IMR-90 (cell line): ENCODE measurements around the gene KDM4B. TPM values are rescaled to one million over a fixed set of nuclear protein-coding genes. Genes with fewer than 3 reads are reported as not detected.

Experiments
- ATAC-seq: fragments of 200-7000 bp; cut with Tn5 transposase; 2 replicates; pipeline ENCODE4 v1.9.1; 2020; ENCODE audit warnings: low read depth, mild to moderate bottlenecking, moderate library complexity
- BruUV-seq: library from RNA; stranded (reverse); fragments of 400-500 nt; replicated peaks from 2 replicates; lab custom pipeline; 2021; lab: Mats Ljungman, UMichigan
- CTCF ChIA-PET: fragments of 300-600 bp; formaldehyde crosslinking; extraction: SDS; loops from one replicate; lab custom pipeline; 2021; ENCODE audit warnings: antibody characterized with exemption; lab: Yijun Ruan, JAX
- POLR2A ChIA-PET: fragments of 300-600 bp; sonication (Branson Sonifier 250); formaldehyde crosslinking; loops from one replicate; lab custom pipeline; 2022; ENCODE audit warnings: antibody characterized with exemption; ENCODE audit not compliant: unreplicated experiment; lab: Charles Lee
- DNase-seq: peaks from one replicate; pipeline ENCODE4 v3.0.0; 2013
- H2AFZ ChIP-seq: replicated peaks from 2 replicates; pipeline ENCODE3; 2013; ENCODE audit warnings: low read length, mild to moderate bottlenecking; ENCODE audit not compliant: poor library complexity
- H2AK5ac ChIP-seq: 2 replicates; pipeline ENCODE4 v1.6.1; 2013; ENCODE audit warnings: low read depth, low read length, inconsistent platforms
- H2AK9ac ChIP-seq: replicated peaks from 2 replicates; pipeline ENCODE3; 2013; ENCODE audit warnings: mild to moderate bottlenecking, low read depth, low read length, moderate library complexity; ENCODE audit not compliant: poor library complexity
- H2BK120ac ChIP-seq: 2 replicates; pipeline ENCODE4 v1.6.1; 2013; ENCODE audit warnings: low read depth, low read length, inconsistent platforms
- H2BK15ac ChIP-seq: 3 replicates; pipeline ENCODE4 v1.6.1; 2013; ENCODE audit warnings: low read depth, low read length, inconsistent platforms
- H2BK20ac ChIP-seq: 2 replicates; pipeline ENCODE4 v1.6.1; 2013; ENCODE audit warnings: low read depth, mild to moderate bottlenecking, inconsistent platforms, low read length, moderate library complexity
- H2BK5ac ChIP-seq: 2 replicates; pipeline ENCODE4 v1.6.1; 2013; ENCODE audit warnings: mild to moderate bottlenecking, low read depth, low read length, inconsistent platforms; ENCODE audit not compliant: poor library complexity, severe bottlenecking
- H3K14ac ChIP-seq: replicated peaks from 2 replicates; pipeline ENCODE4 v1.6.1; 2013; ENCODE audit warnings: low read depth, low read length, inconsistent platforms
- H3K18ac ChIP-seq: 2 replicates; pipeline ENCODE4 v1.6.1; 2013; ENCODE audit warnings: low read depth, low read length, control low read depth
- H3K23ac ChIP-seq: 2 replicates; pipeline ENCODE4 v1.6.1; 2013; ENCODE audit warnings: low read depth, low read length, inconsistent platforms
- H3K27ac ChIP-seq: 2 replicates; pipeline ENCODE4 v1.5.1; 2013; ENCODE audit warnings: mild to moderate bottlenecking, control low read depth, low read length; ENCODE audit not compliant: insufficient read depth
- H3K27me3 ChIP-seq: 2 replicates; pipeline ENCODE4 v1.6.1; 2013; ENCODE audit warnings: low read length; ENCODE audit not compliant: control insufficient read depth, insufficient read depth
- H3K36me3 ChIP-seq: 2 replicates; pipeline ENCODE4 v1.6.1; 2013; ENCODE audit warnings: low read length, mixed read lengths; ENCODE audit not compliant: control insufficient read depth, insufficient read depth
- H3K4ac ChIP-seq: 2 replicates; pipeline ENCODE4 v1.6.1; 2013; ENCODE audit warnings: low read depth, low read length, inconsistent platforms
- H3K4me1 ChIP-seq: 2 replicates; pipeline ENCODE4 v1.6.1; 2013; ENCODE audit warnings: low read length, mixed read lengths; ENCODE audit not compliant: control insufficient read depth, insufficient read depth
- H3K4me2 ChIP-seq: 2 replicates; pipeline ENCODE4 v1.6.1; 2013; ENCODE audit warnings: low read depth, mild to moderate bottlenecking, control low read depth, low read length, moderate library complexity
- H3K4me3 ChIP-seq: 2 replicates; pipeline ENCODE4 v1.5.1; 2013; ENCODE audit warnings: low read depth, mild to moderate bottlenecking, control low read depth, low read length, moderate library complexity; ENCODE audit not compliant: insufficient read depth
- H3K56ac ChIP-seq: 2 replicates; pipeline ENCODE4 v1.6.1; 2013; ENCODE audit warnings: low read length, inconsistent platforms; ENCODE audit not compliant: insufficient read depth; ENCODE audit errors: extremely low read depth
- H3K79me1 ChIP-seq, 2 experiments: 2 replicates each; pipeline ENCODE4 v1.6.1; 2013; ENCODE audit warnings: low read length in 2 of 2, inconsistent platforms in 1 of 2, low read depth in 1 of 2
- H3K9ac ChIP-seq: 2 replicates; pipeline ENCODE4 v1.6.1; 2013; ENCODE audit warnings: low read depth, low read length, control low read depth
- H3K9me1 ChIP-seq: 2 replicates; pipeline ENCODE4 v1.6.1; 2013; ENCODE audit warnings: low read length, inconsistent platforms; ENCODE audit not compliant: insufficient read depth
- H3K9me3 ChIP-seq: 2 replicates; pipeline ENCODE4 v1.6.1; 2013; ENCODE audit warnings: low read length; ENCODE audit not compliant: control insufficient read depth, insufficient read depth
- H4K20me1 ChIP-seq: 2 replicates; pipeline ENCODE4 v1.6.1; 2013; ENCODE audit warnings: low read length, inconsistent platforms; ENCODE audit not compliant: insufficient read depth
- H4K5ac ChIP-seq: 2 replicates; pipeline ENCODE4 v1.6.1; 2013; ENCODE audit warnings: mild to moderate bottlenecking, low read depth, low read length, control low read depth
- H4K8ac ChIP-seq, 2 experiments: 2 replicates each; pipeline ENCODE4 v1.6.1; 2013; ENCODE audit warnings: low read depth in 2 of 2, low read length in 2 of 2, control low read depth in 1 of 2, inconsistent platforms in 1 of 2
- H4K91ac ChIP-seq: 2 replicates; pipeline ENCODE4 v1.6.1; 2013; ENCODE audit warnings: low read depth, low read length, inconsistent platforms; ENCODE audit not compliant: insufficient read depth
- CHD1 ChIP-seq: IDR thresholded peaks from 2 replicates; pipeline ENCODE4 v1.6.1; 2012; ENCODE audit warnings: low read depth, low read length, improper control_type of control experiment
- FOS ChIP-seq: fragments of 150-350 bp; IDR thresholded peaks from 2 replicates; pipeline ENCODE4 v1.6.1; 2016; ENCODE audit warnings: low read depth, low read length
- MAZ ChIP-seq: IDR thresholded peaks from 2 replicates; pipeline ENCODE4 v1.6.1; 2012; ENCODE audit warnings: low read depth, mild to moderate bottlenecking, low read length, improper control_type of control experiment, moderate library complexity, borderline replicate concordance
- MXI1 ChIP-seq: IDR thresholded peaks from 2 replicates; pipeline ENCODE4 v1.6.1; 2012; ENCODE audit warnings: low read depth, mild to moderate bottlenecking, low read length, moderate library complexity, borderline replicate concordance
- NFE2L2 ChIP-seq: fragments of 150-350 bp; IDR thresholded peaks from 2 replicates; pipeline ENCODE4 v1.6.1; 2016; ENCODE audit warnings: low read depth, mild to moderate bottlenecking, low read length
- SMC3 ChIP-seq: fragments of 150-350 bp; IDR thresholded peaks from 2 replicates; pipeline ENCODE4 v1.6.1; 2016; ENCODE audit warnings: low read depth, mild to moderate bottlenecking, antibody characterized with exemption, low read length, moderate library complexity
- WGBS, 2 experiments: methylation state at CpG; one replicate each; pipeline versions ENCODE4 v1.1.5 to v1.1.7; 2013; ENCODE audit warnings: missing lambda C conversion rate in 2 of 2; ENCODE audit not compliant: insufficient read length in 1 of 2; ENCODE audit errors: extremely low coverage in 2 of 2; 5-methylcytosine and 5-hydroxymethylcytosine counted together
- dilution Hi-C: fragments of 300-500 bp; cut with HindIII; formaldehyde crosslinking; loops from one replicate; pipeline ENCODE4 v1.14.3; 2018; ENCODE audit warnings: low sequenced_read_pairs; ENCODE audit not compliant: unreplicated experiment
- in situ Hi-C: fragments of 300-500 bp; cut with MboI; formaldehyde crosslinking; loops from 3 replicates; pipeline ENCODE4 v1.14.3; 2019; ENCODE audit warnings: low sequenced_read_pairs, inconsistent platforms, mixed read lengths
- intact Hi-C: fragments of 100-400 bp; cut with micrococcal nuclease; formaldehyde crosslinking; loops from 2 replicates; pipeline ENCODE4 v1.10.0; 2022
- polyA plus RNA-seq, 3 experiments: library from polyadenylated mRNA; depleted of rRNA; stranded (reverse); fragments of >200 nt; gene quantifications; 2 replicates each; pipeline ENCODE4 v1.2.3, GENCODE V29; 2012; ENCODE audit warnings: low replicate concordance in 1 of 3
- total RNA-seq: library from RNA; depleted of rRNA; stranded (reverse); fragments of >200 nt; gene quantifications from 2 replicates; pipeline ENCODE4 v1.2.3, GENCODE V29; 2012
- TF ChIP-seq, protein P1 (sequence below): fragments of 150-350 bp; IDR thresholded peaks from 2 replicates; pipeline ENCODE4 v1.6.1; 2017; ENCODE audit warnings: mild to moderate bottlenecking, antibody characterized with exemption, low read length, low read depth
- TF ChIP-seq, protein P2 (sequence below): conservative IDR thresholded peaks from 2 replicates; pipeline ENCODE4 v1.5.1; 2012; ENCODE audit warnings: mild to moderate bottlenecking, low read depth, low read length, improper control_type of control experiment
- TF ChIP-seq, protein P3 (sequence below): fragments of 150-350 bp; IDR thresholded peaks from 2 replicates; pipeline ENCODE4 v1.6.1; 2016; ENCODE audit warnings: low read depth, mild to moderate bottlenecking, low read length, moderate library complexity, borderline replicate concordance

Gene KDM4B
- total and polyA plus RNA-seq, 2 of the 4 experiments (the other 2 are of a cell fraction): 5.0 to 17.9 TPM

DNA sequence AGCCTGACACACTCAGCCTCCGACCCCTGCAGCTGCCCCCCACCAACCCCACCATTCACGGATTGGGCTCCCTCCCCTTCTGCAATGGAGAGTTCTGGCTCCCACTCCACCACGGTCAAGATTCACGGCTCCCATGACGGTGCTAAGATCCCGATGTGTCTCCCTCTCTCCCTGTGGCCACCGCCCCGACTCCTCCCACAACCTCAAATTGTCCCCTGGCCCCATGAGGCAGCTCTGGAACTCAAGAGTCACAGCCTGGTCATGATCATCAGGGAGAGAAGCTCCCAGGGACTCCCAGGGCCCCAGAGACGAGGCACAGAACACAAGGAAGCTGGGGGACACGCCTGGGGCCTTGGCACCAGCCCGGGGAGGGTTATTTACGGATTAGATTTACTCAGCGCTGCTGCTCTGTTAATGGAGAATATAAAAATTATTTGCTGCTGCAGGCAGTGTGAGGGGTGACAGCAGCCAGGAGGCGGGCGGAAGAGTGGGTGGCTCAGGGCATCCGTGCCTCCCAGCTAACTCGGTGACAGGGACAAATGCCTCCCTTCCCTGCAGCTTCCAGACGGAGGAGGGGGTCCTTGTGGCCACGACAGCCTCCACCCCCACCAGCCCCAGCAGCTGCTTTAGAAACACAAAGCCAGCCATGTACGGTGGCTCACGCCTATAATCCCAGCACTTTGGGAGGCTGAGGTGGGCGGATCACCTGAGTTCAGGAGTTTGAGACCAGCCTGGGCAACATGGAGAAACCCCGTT, 187.5 kb downstream of the KDM4B start (continued):
- no peak for TF ChIP-seq FOS

DNA sequence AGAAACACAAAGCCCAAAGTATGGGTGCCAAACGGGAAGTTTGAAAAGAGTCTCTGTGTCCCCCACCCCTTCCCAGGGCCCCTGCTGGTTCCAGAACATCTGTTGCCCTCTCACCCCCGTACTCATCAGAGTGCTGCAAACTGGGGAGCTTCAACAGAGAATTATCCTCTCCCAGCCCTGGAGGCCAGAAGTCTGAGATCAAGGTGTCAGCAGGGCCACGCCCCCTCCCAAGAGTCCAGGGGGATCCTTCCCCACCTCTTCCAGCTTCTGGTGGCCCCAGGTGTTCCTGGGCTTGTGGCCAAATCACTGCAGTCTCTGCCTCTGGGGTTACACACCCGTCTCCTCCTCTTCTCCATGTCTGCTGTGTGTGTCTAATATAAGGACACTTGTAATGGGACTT, 188.3 kb downstream of the KDM4B start:
- Histone ChIP-seq H3K4me1 (no peaks in the 10 kb centered on the region), H3K36me3 (0 out of 2 replicates have a peak, but pooled peaks cover 3% of the 10 kb centered on the region), H2BK5ac (no peak overlapping the region), H2BK120ac (no peak overlapping the region), H3K56ac (no peak overlapping the region), H2AK5ac (no peak overlapping the region), H3K9me1 (no peaks in the 10 kb centered on the region), H3K27me3 (no peaks in the 10 kb centered on the region), H3K18ac (no peak overlapping the region), H2AFZ (no peak overlapping the region), H3K9ac (no peak overlapping the region), H2BK15ac (no peak overlapping the region), H3K9me3 (peaks cover 2% of the 10 kb centered on the region; the same call in 1 of the 2 replicates), H3K4me3 (no peak overlapping the region), H3K14ac (no peak overlapping the region), H2BK20ac (no peak overlapping the region), H4K5ac (no peak overlapping the region), H3K27ac (no peak overlapping the region), H3K4ac (no peak overlapping the region), H4K20me1 (no peaks in the 10 kb centered on the region; the same call in 1 of the 2 replicates), H2AK9ac (no peak overlapping the region), H4K91ac (no peak overlapping the region), H4K8ac (no peak overlapping the region), H3K4me2 (no peak overlapping the region), H3K79me1 (no peaks in the 10 kb centered on the region), H3K23ac (no peak overlapping the region)
- ATAC-seq: no peak
- 100% methylated on average over 1 of the region's 4 CpGs; no CpG with 5 or more reads in 1 of the 2 experiments for WGBS, 2 experiments
- BruUV-seq: no TSS peak
- DNase-seq: no peak
- dilution Hi-C loops (no loop called here), intact Hi-C loops (no loop called here), in situ Hi-C loops (no loop called here)
- ChIA-PET POLR2A (no interaction called here), CTCF (no interaction called here)
- TF ChIP-seq, protein P1, sequence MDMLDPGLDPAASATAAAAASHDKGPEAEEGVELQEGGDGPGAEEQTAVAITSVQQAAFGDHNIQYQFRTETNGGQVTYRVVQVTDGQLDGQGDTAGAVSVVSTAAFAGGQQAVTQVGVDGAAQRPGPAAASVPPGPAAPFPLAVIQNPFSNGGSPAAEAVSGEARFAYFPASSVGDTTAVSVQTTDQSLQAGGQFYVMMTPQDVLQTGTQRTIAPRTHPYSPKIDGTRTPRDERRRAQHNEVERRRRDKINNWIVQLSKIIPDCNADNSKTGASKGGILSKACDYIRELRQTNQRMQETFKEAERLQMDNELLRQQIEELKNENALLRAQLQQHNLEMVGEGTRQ: no peak
- TF ChIP-seq FOS: no peak
- no peak for TF ChIP-seq SMC3
- no peak for TF ChIP-seq MXI1
- TF ChIP-seq, protein P2, sequence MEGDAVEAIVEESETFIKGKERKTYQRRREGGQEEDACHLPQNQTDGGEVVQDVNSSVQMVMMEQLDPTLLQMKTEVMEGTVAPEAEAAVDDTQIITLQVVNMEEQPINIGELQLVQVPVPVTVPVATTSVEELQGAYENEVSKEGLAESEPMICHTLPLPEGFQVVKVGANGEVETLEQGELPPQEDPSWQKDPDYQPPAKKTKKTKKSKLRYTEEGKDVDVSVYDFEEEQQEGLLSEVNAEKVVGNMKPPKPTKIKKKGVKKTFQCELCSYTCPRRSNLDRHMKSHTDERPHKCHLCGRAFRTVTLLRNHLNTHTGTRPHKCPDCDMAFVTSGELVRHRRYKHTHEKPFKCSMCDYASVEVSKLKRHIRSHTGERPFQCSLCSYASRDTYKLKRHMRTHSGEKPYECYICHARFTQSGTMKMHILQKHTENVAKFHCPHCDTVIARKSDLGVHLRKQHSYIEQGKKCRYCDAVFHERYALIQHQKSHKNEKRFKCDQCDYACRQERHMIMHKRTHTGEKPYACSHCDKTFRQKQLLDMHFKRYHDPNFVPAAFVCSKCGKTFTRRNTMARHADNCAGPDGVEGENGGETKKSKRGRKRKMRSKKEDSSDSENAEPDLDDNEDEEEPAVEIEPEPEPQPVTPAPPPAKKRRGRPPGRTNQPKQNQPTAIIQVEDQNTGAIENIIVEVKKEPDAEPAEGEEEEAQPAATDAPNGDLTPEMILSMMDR: no peak
- no peak for TF ChIP-seq MAZ
- TF ChIP-seq, protein P3, sequence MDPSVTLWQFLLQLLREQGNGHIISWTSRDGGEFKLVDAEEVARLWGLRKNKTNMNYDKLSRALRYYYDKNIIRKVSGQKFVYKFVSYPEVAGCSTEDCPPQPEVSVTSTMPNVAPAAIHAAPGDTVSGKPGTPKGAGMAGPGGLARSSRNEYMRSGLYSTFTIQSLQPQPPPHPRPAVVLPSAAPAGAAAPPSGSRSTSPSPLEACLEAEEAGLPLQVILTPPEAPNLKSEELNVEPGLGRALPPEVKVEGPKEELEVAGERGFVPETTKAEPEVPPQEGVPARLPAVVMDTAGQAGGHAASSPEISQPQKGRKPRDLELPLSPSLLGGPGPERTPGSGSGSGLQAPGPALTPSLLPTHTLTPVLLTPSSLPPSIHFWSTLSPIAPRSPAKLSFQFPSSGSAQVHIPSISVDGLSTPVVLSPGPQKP: no peak
- TF ChIP-seq CHD1: no peak
- no peak for TF ChIP-seq NFE2L2
